ENCODE data around the gene TIAM2. TPM values are rescaled to one million over a fixed set of nuclear protein-coding genes. Genes with fewer than 3 reads are reported as not detected.

Gene TIAM2
- total and polyA plus RNA-seq, 2 experiments from 2014 or later = 14.2 to 24.4 TPM

DNA sequence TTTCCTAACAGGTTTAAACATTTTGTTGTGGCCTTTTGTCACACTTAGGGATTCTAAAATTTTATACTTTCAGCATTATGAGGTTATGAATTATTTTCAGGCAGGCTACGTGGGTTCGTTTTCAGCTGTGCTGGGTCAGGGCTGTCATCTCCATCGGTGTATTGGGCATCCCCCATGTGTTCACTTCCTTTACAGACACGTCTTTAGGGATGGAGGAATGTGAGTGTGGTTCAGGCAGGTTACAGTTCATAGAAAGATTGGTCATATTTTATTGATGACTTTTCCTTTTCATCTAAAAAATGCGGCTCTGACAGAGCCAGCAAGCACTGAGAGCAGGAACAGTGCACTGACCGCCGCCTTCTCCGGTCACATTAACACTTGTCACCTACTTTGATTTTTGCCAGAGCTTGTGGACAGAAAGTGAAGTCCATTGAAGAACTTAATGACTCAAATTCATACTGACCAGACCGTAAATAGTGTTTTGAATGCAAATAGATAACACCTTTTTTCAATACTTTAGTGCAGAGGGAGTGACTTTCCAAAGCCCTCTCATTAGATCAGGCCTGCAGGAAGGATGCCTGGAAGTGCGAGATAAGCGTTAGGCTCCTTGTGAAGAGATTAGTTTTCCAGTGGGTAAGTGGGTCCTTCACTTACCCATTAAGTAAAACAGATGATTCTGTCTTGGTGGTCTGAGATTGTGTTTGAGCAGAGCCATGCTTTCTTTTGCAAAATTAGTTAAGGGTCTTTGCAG, 113.1 kb downstream of the TIAM2 start:
- no peaks in the 10 kb centered on the region; the same call in 1 of the 2 replicates for H3K79me2 ChIP-seq (replicated peaks; ENCODE audit: insufficient read depth)
- H3K4me2 ChIP-seq = no peak overlapping the region
- ATAC-seq (no peak), DNase-seq (ENCODE audit: low spot score) (no peak)
- 0 out of 2 replicates have a peak, but pooled peaks cover 6% of the 10 kb centered on the region for H3F3A ChIP-seq (replicated peaks; ENCODE audit: low read depth)
- Mint-ChIP-seq H3K36me3 (ENCODE audit: low read depth) (no peaks in the 10 kb centered on the region), H3K4me1 (peaks cover 37% of the 10 kb centered on the region), H3K9me3 (no peaks in the 10 kb centered on the region), H3K27ac (peak overlapping the region; percentile 26; the same call in 1 of the 2 replicates), H3K27me3 (ENCODE audit: insufficient read depth, low read depth, poor library complexity) (peaks cover 4% of the 10 kb centered on the region), H3K4me3 (no peak overlapping the region)
- no peak overlapping the region for H2AFZ ChIP-seq
- H4K20me1 ChIP-seq (replicated peaks; ENCODE audit: insufficient read depth) = no peaks in the 10 kb centered on the region
- no peaks in the 10 kb centered on the region for H3K36me3 ChIP-seq (ENCODE audit: insufficient read depth)
- H3K27ac ChIP-seq (ENCODE audit: low read depth) = 0 out of 2 replicates have a peak overlapping the region, but pooled peaks have one; percentile 45
- H3K27me3 ChIP-seq (ENCODE audit: insufficient read depth) = no peaks in the 10 kb centered on the region
- H3K4me3 ChIP-seq = no peak overlapping the region
- H3K4me1 ChIP-seq (ENCODE audit: insufficient read depth) = peaks cover 40% of the 10 kb centered on the region
- no peaks in the 10 kb centered on the region for H3K9me2 ChIP-seq (ENCODE audit: insufficient read depth)
- no peak for TF ChIP-seq ZNF462 (CRISPR knock-in tag; IDR thresholded peaks at IDR 0.05)
- no peak for TF ChIP-seq ETS1 (IDR thresholded peaks at IDR 0.05)
- no peak for TF ChIP-seq EZH2phosphoT487 (IDR thresholded peaks at IDR 0.05; ENCODE audit: unreplicated experiment)
- TF ChIP-seq REST (IDR thresholded peaks at IDR 0.05; ENCODE audit: unreplicated experiment) = no peak
- TF ChIP-seq POLR2AphosphoS5 (IDR thresholded peaks at IDR 0.05; ENCODE audit: low read depth) = no peak
- TF ChIP-seq CTCF (conservative IDR thresholded peaks at IDR 0.05; ENCODE audit: low read depth in 2 of 2) = no peak
- no peak for TF ChIP-seq STAT1 (IDR thresholded peaks at IDR 0.05; ENCODE audit: unreplicated experiment)
